SU-DHL-6 (cell line): ENCODE results near the gene RNASET2.

Experiments used
- EZH2phosphoT487 ChIP-seq: fragments of 200-600 bp; sonication (generic), shearing (Covaris generic); conservative IDR thresholded peaks from 2 replicates; pipeline ENCODE4 v1.6.1; 2018; ENCODE audit warnings: mild to moderate bottlenecking, antibody characterized with exemption, low read length, moderate library complexity, mixed read lengths
- TF ChIP-seq, protein P1 (sequence below): fragments of 200-600 bp; sonication (generic); IDR thresholded peaks from one replicate; pipeline ENCODE4 v1.5.1; 2017; ENCODE audit warnings: antibody characterized with exemption, mild to moderate bottlenecking, low read length, moderate library complexity; ENCODE audit not compliant: insufficient read depth, poor library complexity, severe bottlenecking

- TF ChIP-seq, protein P1, sequence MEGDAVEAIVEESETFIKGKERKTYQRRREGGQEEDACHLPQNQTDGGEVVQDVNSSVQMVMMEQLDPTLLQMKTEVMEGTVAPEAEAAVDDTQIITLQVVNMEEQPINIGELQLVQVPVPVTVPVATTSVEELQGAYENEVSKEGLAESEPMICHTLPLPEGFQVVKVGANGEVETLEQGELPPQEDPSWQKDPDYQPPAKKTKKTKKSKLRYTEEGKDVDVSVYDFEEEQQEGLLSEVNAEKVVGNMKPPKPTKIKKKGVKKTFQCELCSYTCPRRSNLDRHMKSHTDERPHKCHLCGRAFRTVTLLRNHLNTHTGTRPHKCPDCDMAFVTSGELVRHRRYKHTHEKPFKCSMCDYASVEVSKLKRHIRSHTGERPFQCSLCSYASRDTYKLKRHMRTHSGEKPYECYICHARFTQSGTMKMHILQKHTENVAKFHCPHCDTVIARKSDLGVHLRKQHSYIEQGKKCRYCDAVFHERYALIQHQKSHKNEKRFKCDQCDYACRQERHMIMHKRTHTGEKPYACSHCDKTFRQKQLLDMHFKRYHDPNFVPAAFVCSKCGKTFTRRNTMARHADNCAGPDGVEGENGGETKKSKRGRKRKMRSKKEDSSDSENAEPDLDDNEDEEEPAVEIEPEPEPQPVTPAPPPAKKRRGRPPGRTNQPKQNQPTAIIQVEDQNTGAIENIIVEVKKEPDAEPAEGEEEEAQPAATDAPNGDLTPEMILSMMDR = no peak
- TF ChIP-seq EZH2phosphoT487 = no peak
Measured at GRCh38 chr6:166907871-166908806, 48.2 kb downstream of the RNASET2 start.
